ENCODE measurements around the gene INTS7.
A peak's percentile ranks its signal among the peaks of the same experiment; 100 is the strongest.
"Not testable (repeated sequence)": the region's sequence is repeated elsewhere in the genome, so short reads cannot be mapped to it uniquely, and the experiment has no call there.

The INTS7 gene

DNA sequence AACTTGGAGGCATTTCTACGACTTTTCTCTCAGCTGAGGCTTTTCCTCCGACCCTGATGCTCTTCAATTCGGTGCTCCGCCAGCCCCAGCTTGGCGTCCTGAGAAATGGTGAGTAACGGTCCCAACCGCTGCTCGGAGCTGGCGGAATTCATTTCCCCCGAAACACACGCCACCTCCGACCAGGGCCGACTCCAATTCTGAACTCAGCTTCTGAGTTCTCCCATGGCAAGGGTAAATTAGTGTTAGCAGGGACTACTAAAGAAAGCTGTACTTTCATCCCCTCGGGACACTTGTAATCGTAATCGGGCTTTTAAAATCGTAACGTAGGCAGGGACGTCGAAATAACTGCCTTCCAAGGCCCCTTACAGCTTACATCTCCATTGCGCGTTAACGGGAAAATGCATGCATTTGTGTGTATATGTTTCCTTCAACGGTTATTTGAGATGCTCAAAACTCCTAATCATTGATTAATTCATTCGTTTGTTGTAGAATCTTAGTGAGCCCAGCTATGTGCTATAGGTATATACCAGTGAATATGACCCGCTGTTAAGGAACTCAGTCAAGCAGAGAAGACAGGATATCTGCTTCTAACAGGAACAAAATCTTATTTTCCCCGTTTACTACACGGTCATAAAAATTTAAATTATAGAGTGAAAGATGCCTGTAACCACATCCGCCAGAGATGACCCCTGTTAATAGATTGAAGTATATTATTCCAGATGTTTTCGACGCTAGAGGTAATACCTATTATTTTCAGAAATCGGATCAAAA is 663 bp upstream of the INTS7 start:
- no peak for DNase-seq

GRCh38 chr1:212034516-212035122 is 738 bp downstream of the INTS7 start:
- no peak for DNase-seq

DNA sequence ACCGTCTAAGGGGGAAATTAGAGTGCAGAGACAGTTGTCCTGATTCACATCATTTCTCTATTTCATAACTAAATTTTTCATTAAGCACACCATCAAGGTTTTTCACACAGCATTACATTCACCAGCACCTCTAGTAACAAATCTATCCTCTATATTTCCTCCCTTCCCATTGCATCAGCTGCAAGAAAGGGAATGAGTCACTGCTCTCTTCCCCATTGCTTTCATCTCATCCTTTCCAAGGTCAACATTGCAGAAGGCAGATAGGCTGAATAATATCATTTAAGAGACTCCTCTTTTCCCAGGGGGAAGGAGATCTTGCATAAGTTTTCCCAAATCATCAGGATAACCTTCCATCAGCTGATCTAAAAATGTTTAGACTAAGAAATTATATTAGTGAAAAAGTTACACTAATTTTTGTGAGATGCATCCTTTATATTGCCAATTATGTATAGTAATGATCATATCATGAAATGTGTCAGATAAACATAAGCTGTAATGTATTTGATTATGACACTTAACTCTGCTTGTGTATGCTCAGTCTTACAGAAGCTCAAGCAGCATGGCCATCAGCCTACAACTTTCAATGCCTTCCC is 4.3 kb downstream of the INTS7 start:
- no peak for DNase-seq

GRCh38 chr1:212027727-212028126 is 7.6 kb downstream of the INTS7 start:
- not testable (repeated sequence) for DNase-seq

DNA sequence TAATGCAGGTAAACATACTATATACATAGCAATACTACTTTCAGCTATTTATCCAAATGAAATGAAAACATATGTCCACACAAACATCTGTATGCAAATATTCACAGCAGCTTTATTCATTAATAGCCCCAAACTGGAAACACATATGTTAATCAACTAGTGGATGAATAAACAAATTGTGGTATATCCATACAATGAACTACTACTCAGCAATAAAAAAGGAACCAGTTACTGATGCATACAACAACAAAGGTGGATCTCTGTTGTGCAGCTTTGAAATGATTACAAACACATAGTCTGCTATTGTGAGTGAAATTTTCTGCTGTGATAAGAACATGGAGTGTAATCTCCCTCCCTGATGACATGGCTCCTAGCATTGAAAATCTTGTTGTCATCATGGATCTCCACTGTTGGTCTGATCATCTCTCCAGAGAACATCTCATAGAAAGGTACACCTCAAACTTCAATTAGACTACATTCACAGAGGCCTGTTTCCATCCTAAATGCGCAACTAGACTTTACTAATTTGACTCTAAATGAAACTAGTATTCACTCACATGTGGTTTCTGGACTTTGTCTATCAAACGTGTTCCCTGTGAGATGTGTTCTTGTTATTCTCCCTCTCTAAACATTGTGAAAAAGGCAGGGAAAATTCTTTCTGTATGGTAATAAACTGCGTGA is 10.7 kb downstream of the INTS7 start:
- no peak for DNase-seq

DNA sequence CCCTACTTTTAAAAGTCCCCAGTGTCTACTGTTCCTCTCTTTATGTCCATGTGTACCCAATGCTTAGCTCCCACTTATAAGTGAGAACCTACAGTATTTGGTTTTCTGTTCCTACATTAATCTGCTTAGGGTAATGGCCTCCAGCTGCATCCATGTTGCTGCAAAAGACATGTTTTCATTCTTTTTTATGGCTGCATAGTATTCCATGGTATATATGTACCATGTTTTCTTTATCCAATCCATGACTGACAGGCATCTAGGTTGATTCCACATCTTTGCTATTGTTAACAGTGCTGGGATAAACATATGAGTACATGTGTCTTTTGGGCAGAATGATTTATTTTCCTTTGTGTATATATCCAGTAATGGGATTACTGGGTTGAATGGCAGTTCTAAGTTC is 12.4 kb downstream of the INTS7 start:
- not testable (repeated sequence) for DNase-seq

- no peak for DNase-seq
Measured at GRCh38 chr1:212021563-212021962, 13.8 kb downstream of the INTS7 start.

DNA sequence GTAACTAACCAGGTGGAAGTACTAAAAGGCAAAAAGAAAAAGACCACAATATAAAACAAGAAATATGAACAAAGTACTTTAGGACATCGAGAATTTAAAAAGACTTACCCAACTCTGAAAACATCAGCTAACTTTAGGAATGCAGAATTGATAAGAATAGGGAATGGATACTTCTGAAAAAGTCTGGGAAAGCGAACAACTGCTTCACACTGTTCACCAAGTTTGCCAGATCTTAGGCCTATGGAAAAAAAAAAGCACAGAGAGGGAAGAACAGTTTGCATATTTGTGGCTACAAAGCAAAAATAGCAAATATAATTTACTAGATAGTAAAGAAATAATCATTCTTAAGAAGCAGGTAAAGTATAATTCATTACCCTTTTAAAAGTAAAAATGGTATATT is 14.4 kb downstream of the INTS7 start:
- DNase-seq = no peak

DNA sequence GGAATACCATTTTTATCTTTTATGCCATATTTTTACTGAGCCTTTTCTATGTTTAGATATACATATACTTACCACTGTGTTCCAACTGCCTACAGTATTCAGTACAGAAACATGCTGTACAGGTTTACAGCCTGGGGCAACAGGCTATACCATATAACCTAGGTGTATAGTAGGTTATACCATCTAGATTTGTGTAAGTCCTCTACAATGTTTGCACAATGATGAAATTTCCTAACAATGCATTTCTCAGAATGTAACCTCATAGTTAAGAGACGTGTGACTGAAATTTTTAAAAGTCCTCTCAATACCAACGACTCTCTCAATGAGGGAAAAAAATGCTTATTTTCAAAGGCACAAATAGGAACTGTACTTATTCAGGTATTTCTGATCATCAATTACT is 21.7 kb downstream of the INTS7 start:
- no peak for DNase-seq

DNA sequence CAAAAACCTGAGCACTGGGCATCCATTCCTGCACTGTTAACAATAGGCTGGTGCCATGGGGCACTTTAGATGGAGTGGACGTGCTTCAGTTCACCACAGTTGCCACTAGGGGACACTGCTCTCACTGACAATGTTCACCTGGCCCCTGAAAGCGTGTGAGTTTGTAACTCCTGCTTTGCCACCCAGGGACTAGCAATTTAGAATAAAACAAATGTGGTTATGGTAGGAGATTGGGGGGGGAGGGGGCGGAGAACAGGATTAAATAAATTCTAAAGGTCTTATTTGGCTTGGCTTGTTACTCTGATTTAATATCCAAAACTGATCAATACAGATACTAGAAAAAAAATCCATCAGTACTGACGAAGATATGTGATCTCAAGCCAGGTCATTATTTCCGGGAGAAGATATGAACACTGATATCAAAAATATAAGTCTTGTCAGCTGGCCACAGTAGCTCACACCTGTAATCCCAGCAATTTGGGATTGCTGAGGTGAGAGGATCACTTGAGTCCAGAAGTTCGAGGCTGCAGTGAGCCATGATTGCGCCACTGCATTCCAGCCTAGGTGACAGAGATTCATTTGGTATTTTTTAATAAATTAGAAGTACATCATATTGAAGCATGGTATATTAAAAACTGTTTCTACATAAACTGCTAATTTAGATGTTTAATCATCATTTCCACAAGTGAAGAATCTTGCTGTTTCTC is 23.2 kb downstream of the INTS7 start:
- peak; percentile 61 for DNase-seq

- no peak for DNase-seq
Measured at GRCh38 chr1:212010004-212010403, 25.4 kb downstream of the INTS7 start.

DNA sequence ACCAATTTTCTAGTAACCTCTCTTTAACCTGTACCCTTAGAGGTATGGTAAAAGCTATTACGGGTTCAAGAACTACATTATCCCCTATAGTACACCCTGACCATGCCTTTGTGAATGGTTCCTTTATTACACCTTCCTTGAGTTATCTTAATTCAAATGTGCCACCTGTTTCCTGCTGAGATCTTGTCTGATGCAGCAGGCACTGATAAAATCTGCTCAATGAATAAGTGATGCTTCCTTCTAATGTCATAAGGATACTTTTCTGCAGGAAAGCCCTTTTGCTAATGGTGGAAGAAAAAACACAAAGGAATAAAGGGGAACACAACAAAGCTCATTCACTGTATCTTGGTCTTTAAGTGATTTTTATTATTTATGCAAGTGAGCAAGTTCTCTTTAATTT is 25.8 kb downstream of the INTS7 start:
- no peak for DNase-seq

DNA sequence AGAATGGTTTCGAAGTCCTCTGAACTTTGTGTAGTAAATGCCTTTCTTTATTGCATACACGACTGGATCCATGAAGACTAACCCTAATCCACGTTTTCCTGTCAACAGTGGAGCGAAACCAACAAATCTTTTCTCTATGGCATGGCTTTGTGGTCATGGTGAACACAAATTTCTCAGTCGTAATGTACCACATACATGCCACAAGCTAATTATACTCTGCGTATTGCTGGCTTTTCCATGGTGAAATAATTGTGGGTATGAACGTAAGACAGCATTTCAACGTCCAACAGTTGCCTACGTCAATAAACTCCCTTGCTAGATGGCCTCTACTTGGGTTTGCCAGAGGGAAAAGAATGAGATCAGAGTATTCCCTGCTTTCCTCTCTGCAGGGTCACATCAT is 27.5 kb downstream of the INTS7 start:
- DNase-seq = no peak

DNA sequence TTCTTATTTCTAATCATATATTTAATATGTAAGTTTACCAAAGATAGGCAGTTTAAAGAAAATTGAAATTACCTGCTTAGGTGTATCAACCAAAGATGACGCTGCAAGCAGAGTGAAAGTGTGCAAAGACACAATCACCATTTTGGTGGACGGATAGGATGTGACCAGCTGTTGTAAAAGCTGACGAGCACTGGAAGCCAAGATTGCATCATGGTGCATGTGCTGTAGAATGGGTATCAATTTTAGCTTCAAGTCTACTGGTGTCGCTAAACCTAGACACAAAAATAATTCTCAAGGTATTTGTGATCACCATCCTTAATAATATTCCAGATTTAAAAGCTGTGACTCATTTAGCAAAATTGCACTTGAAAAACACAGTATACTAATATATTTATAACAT is 28.2 kb downstream of the INTS7 start:
- DNase-seq = no peak

DNA sequence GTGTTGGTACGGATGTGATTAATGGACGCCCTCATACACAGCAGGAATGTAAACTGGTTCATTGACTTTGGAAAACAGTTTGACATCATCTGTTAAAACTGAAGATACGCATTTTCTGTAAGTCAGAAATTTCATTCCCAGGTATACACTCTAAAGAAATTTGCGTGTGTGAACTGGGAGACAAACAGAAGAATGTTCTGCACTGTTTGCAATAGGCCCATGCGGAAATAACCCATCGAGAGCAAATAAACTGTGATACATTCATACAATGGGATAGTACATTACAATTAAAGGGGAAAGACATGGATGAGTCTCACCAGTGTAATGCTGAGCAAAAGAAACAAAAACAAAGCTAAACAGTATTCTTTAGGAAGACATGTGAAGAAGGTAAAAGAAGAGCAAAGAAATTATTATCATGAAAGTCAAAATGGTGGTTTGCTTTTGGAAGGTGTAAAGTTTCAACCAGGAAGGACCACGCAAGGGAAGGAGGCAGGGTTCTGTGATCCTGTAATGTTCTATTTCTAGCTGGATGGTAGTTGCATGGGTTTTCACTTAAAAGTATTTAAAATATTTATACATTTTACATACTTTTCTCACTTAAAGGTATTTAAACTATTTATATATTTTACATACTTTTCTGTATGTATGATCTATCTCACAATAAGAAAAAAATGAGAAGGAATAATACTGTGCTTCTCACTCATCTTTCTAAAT is 30.3 kb downstream of the INTS7 start:
- DNase-seq = no peak

DNA sequence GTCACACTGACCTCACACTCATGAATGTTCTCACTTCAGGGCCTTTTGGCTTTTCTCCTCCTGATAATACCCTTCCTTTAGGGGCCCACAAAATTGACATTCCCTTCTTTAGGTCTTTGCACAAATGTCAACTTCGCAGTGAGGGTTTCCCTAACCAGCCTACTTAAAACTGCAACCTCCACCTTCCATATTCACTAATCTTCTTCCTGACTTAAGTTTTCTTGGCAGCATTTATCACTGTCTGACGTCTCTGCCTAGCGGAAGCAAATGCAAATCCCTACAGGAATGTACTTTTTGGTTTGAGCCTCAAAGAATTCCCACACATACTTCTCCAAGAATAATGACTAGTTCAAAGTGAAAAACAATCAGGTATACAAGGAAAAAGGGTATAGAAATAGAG is 32.8 kb downstream of the INTS7 start:
- DNase-seq = no peak

DNA sequence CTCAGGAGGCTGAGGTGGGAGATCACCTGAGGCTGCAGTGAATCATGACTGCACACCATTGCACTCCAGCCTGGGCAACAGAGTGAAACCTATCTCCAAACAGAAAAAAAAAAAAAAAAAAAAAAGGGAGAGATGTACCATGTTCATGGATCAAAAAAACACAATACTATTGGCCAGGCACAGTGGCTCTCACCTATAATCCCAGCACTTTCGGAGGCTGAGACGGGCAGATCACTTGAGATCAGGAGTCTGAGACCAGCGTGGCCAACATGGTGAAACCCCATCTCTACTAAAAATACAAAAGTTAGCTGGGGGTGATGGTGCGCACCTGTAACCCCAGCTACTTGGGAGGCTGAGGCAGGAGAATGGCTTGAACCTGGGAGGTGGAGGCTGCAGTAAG is 37.9 kb downstream of the INTS7 start:
- DNase-seq = not testable (repeated sequence)

DNA sequence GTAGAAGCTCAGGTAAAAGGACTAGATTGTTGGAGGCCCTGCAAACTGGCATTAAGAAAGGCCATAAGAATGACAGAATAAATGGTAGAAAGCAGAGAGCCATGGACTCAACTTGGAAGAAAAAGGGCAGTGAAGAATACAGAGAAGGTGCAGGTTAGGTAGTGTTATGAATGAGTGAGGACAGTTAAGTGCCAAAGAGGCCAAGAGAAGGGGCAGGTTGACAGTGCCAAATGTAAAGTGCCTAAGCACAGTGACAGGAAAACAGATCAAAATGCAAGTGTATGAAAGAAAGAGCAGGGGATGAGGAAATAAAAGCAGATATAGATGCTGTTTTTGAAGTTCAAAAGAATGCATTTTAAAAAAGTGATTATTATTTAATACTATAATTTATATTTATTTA is 43.7 kb downstream of the INTS7 start:
- DNase-seq = no peak

DNA sequence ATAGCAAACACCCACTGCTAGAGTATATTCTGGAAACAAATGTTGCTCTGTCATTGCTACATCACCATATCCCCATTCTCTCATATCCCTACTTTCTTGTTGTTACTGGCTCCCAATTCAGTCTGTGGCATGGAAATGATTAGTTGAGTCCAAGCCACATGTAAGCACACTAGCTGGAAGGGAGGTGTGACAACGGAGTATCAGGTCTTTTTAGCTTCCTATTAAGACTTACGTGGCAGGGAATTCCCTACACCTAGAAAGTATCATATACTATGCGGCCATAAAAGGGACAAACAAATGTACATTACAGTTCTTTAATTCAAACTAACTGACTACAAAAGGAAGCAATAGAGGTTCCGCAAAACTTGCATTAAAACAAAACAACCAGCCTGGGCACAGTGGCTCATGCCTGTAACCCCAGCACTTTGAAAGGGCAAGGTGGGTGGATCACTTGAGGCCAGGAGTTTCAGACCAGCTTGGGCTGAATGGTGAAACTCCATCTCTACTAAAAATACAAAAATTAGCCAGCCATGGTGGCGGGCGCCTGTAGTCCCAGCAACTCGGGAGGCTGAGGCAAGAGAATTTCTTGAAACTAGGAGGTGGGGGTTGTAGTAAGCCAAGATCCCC is 48.6 kb downstream of the INTS7 start:
- no peak for DNase-seq

DNA sequence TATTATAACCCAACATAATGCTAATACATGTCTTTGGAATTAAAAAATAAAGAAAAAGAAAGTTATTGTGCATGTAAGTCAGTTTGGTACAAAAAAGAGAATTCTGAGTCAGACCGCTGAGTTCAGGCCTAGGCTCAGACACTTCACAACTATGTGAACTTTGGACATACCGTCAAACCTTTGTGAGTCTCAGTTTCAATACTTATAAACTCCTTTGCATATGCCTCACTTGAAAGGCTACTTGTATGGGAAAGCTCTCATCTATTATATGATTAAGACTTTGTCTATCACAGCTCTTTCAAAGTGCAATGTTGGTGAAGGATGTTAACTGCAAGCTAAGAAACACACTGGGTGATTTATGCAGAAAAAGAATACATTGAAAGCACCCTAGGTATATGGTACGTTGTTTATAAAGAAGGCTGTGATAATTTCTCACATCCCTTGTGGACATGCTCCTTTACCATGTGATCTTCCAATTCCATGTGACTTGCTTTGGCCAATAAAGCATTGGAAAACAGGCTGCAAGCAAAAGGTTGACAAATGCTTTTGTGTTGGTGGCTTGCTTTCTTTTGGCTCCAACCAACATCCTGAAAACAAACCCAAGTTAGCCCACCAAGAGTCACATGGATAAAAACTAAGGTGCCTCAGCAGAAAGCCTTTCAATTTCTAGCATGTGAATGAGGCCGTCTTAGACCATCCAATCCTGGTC is 49.6 kb downstream of the INTS7 start:
- DNase-seq = no peak

DNA sequence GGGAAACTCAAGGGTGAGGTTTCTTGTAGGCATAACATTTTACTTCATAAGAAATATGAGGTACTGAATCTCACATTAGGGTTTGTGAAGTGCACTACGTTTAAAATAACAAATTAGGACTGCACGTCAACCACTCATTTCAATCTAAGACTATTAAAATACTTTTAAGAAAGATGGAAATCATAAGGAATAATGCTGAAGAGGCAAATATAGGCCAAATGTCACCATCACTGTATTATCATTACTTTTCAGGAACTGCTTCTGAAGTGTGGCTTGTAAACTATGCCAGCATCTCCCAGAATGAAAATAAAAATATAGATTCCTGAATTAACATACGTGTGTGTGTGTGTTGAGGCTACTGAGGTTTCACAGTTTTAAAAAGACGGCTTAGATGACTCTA is 56.8 kb downstream of the INTS7 start:
- DNase-seq = no peak

Measured in retina (tissue), 1 donor.